Esophagus muscularis mucosa (tissue), 4 donors: Measurements from ENCODE around the gene ANKRD6.

Experiments
- CTCF ChIP-seq, 3 experiments: fragments of 200-600 bp in 2 of 3; fragments of 450-650 bp in 1 of 3; sonication (generic) in 2 of 3; IDR thresholded peaks; one replicate each; pipeline ENCODE4 v1.5.1; 2017 to 2019; ENCODE audit warnings: antibody characterized with exemption in 3 of 3, mild to moderate bottlenecking in 2 of 3, moderate library complexity in 1 of 3
- EP300 ChIP-seq: sonication (generic); formaldehyde crosslinking; IDR thresholded peaks from one replicate; pipeline ENCODE4 v1.6.1; 2017; ENCODE audit warnings: antibody characterized with exemption
- POLR2A ChIP-seq: fragments of 450-650 bp; IDR thresholded peaks from one replicate; pipeline ENCODE4 v1.6.1; 2017; ENCODE audit warnings: antibody characterized with exemption, moderate library complexity, mild to moderate bottlenecking, low read depth
- POLR2AphosphoS5 ChIP-seq, 2 donors: sonication (generic); formaldehyde crosslinking; IDR thresholded peaks; one replicate each; pipeline ENCODE4 v1.6.1; 2017; ENCODE audit warnings: antibody characterized with exemption in 2 of 2

GRCh38 chr6:89583559-89583958 is 150.6 kb downstream of the ANKRD6 start:
- no peak for TF ChIP-seq CTCF (IDR thresholded peaks at IDR 0.05)
- no peak for TF ChIP-seq POLR2A
- no peak for TF ChIP-seq EP300
- no peak for TF ChIP-seq POLR2AphosphoS5 (IDR thresholded peaks at IDR 0.05)
